ENCODE measurements around the gene KLHL10. TPM values are rescaled to one million over a fixed set of nuclear protein-coding genes. Genes with fewer than 3 reads are reported as not detected.

KLHL10 gene
- polyA plus RNA-seq, 1 of the 3 experiments (the other 2 are of a cell fraction), result 0.02 TPM

GRCh38 chr17:41865596-41865893 lies 27.9 kb downstream of the KLHL10 start:
- 0 out of 2 replicates have a peak, but pooled peaks have one; percentile 1 for TF ChIP-seq RFX5 (IDR thresholded peaks at IDR 0.05; ENCODE audit: low read length)
- TF ChIP-seq NRF1 (IDR thresholded peaks at IDR 0.05; ENCODE audit: low read depth, low read length), result no peak
- TF ChIP-seq TCF12 (IDR thresholded peaks at IDR 0.05), result no peak
- no peak for TF ChIP-seq RAD21 (IDR thresholded peaks at IDR 0.05; ENCODE audit: low read length)
- TF ChIP-seq PBX3 (IDR thresholded peaks at IDR 0.05), result no peak; the same call in 1 of the 2 replicates
- no peak for TF ChIP-seq FOXJ3 (CRISPR knock-in tag; IDR thresholded peaks at IDR 0.05)
- no peak for TF ChIP-seq RCOR1 (IDR thresholded peaks at IDR 0.05; ENCODE audit: low read length)
- no peak for TF ChIP-seq USF1 (IDR thresholded peaks at IDR 0.05; ENCODE audit: borderline replicate concordance, low read depth)
- TF ChIP-seq SIN3A (IDR thresholded peaks at IDR 0.05; ENCODE audit: borderline replicate concordance, low read depth, low read length), result peak; percentile 26; the same call in 1 of the 2 replicates
- peak; percentile 66; the same call in 1 of the 2 replicates for TF ChIP-seq POLR2AphosphoS5 (IDR thresholded peaks at IDR 0.05; ENCODE audit: low read depth, low read length)
- TF ChIP-seq GATA2 (CRISPR knock-in tag; IDR thresholded peaks at IDR 0.05), result no peak
- TF ChIP-seq ZBTB33 (IDR thresholded peaks at IDR 0.05; ENCODE audit: borderline replicate concordance, low read depth), result no peak
- TF ChIP-seq SMC3 (IDR thresholded peaks at IDR 0.05; ENCODE audit: low read depth, low read length), result no peak
- TF ChIP-seq ELF1 (IDR thresholded peaks at IDR 0.05), result no peak
- TF ChIP-seq USF2 (IDR thresholded peaks at IDR 0.05; ENCODE audit: borderline replicate concordance, low read depth, low read length), result no peak
- TF ChIP-seq TEAD4 (IDR thresholded peaks at IDR 0.05; ENCODE audit: borderline replicate concordance, insufficient read depth), result no peak
- TF ChIP-seq MEF2A (IDR thresholded peaks at IDR 0.05; ENCODE audit: borderline replicate concordance, low read depth), result no peak
- no peak for TF ChIP-seq RXRA (IDR thresholded peaks at IDR 0.05; ENCODE audit: borderline replicate concordance, low read depth)
- TF ChIP-seq EP300 (IDR thresholded peaks at IDR 0.05; ENCODE audit: borderline replicate concordance in 1 of 2, low read depth in 1 of 2, low read length in 1 of 2), result no peak
- no peak for TF ChIP-seq TAF1 (IDR thresholded peaks at IDR 0.05; ENCODE audit: borderline replicate concordance, low read depth, low read length)
- 0 out of 2 replicates have a peak, but pooled peaks have one; percentile 25 for TF ChIP-seq MAX (IDR thresholded peaks at IDR 0.05; ENCODE audit: low read depth)
- DNase-seq, result no peak
- Histone ChIP-seq H3K27ac (ENCODE audit: low read depth in 2 of 2, low read length in 1 of 2) (peak overlapping the region; percentile 36 to 62), H3K9me3 (no peaks in the 10 kb centered on the region), H3K4me1 (ENCODE audit: control insufficient read depth in 1 of 2, insufficient read depth in 2 of 2, low read depth in 1 of 2, low read length in 1 of 2) (peaks cover 5 to 15% of the 10 kb centered on the region in 2 experiments; a peak in 2 of 4 replicates), H3K4me2 (peak overlapping the region; percentile 91; the same call in 1 of the 2 replicates), H3K9ac (peak overlapping the region; percentile 15; the same call in 1 of the 2 replicates), H3F3A (replicated peaks; ENCODE audit: insufficient read depth) (peaks cover 29% of the 10 kb centered on the region), H3K9me2 (no peaks in the 10 kb centered on the region), H2AFZ (ENCODE audit: low read depth) (no peak overlapping the region), H3K79me2 (ENCODE audit: insufficient read depth) (peaks cover 45% of the 10 kb centered on the region), H3K27me3 (ENCODE audit: insufficient read depth) (no peaks in the 10 kb centered on the region), H3K4me3 (ENCODE audit: low read depth in 2 of 2, low read length in 1 of 2) (peak overlapping the region; percentile 91 to 95), H4K20me1 (ENCODE audit: insufficient read depth) (peaks cover 33% of the 10 kb centered on the region), H3K36me3 (replicated peaks in 1 of 2; ENCODE audit: control insufficient read depth in 1 of 2, insufficient read depth in 2 of 2, low read length in 1 of 2) (peaks cover 24 to 36% of the 10 kb centered on the region in 2 experiments)
- ChIA-PET POLR2A (interaction anchor here (0.5 to 2.8 kb wide), 9 partner anchors 25 to 236 kb away, joined by 3 to 12 read pairs (median 6); partner anchors contain the start of genes FKBP10, NT5C3B, ODAD4 and P3H4), CTCF (interaction anchor here (1.2 to 1.9 kb wide), 3 partner anchors 53 to 128 kb away, joined by 4 to 5 read pairs (median 5); partner anchors contain the start of gene P3H4)
- WGBS (ENCODE audit: low lambda C conversion rate), result 3% methylated on average over 7 of the region's 10 CpGs

Measured in SK-N-SH (cell line).